ENCODE measurements around the gene HIC2. TPM values are rescaled to one million over a fixed set of nuclear protein-coding genes. Genes with fewer than 3 reads are reported as not detected.

HIC2 gene
- total RNA-seq, 4 donors from 2014 or later, result 3.7 to 7.3 (median 5.4) TPM

DNA sequence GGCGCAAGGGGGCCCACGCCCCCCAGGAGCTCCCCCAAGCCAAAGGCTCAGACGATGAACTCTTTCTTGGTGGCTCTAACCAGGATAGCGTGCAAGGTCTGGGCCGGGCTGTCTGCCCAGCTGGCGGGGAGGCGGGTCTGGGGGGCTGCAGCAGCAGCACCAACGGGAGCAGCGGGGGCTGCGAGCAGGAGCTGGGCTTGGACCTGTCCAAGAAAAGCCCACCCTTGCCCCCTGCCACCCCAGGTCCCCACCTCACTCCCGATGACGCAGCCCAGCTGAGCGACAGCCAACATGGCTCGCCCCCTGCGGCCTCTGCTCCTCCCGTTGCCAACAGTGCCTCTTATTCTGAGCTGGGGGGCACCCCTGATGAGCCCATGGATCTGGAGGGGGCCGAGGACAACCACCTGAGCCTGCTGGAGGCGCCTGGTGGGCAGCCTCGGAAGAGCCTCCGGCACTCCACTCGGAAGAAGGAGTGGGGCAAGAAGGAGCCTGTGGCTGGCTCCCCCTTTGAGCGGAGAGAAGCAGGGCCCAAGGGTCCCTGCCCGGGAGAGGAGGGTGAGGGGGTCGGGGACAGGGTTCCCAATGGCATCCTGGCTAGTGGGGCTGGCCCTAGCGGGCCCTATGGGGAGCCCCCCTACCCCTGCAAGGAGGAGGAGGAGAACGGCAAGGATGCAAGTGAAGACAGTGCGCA is 28.4 kb downstream of the HIC2 start:
- Histone ChIP-seq H3K36me3 (peaks cover 12 to 56% (median 36%) of the 10 kb centered on the region in 4 donors), H3K4me3 (no peak overlapping the region), H3K27me3 (no peaks in the 10 kb centered on the region), H3K27ac (replicated peaks in 1 of 4) (no peak overlapping the region), H3K9me3 (no peaks in the 10 kb centered on the region), H3K4me1 (peaks cover 2 to 14% (median 9%) of the 10 kb centered on the region in 4 donors)
- intact Hi-C loops (cut with DNase I), result no loop called here
- no peak for DNase-seq (ENCODE audit: extremely low spot score)
- TF ChIP-seq POLR2A (IDR thresholded peaks at IDR 0.05; ENCODE audit: low read depth) (no peak), EP300 (IDR thresholded peaks at IDR 0.05) (no peak), POLR2AphosphoS5 (IDR thresholded peaks at IDR 0.05) (no peak)
- TF ChIP-seq, protein P1, sequence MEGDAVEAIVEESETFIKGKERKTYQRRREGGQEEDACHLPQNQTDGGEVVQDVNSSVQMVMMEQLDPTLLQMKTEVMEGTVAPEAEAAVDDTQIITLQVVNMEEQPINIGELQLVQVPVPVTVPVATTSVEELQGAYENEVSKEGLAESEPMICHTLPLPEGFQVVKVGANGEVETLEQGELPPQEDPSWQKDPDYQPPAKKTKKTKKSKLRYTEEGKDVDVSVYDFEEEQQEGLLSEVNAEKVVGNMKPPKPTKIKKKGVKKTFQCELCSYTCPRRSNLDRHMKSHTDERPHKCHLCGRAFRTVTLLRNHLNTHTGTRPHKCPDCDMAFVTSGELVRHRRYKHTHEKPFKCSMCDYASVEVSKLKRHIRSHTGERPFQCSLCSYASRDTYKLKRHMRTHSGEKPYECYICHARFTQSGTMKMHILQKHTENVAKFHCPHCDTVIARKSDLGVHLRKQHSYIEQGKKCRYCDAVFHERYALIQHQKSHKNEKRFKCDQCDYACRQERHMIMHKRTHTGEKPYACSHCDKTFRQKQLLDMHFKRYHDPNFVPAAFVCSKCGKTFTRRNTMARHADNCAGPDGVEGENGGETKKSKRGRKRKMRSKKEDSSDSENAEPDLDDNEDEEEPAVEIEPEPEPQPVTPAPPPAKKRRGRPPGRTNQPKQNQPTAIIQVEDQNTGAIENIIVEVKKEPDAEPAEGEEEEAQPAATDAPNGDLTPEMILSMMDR (IDR thresholded peaks at IDR 0.05), result no peak
- 92% methylated on average over 10 of the region's 27 CpGs for WGBS

DNA sequence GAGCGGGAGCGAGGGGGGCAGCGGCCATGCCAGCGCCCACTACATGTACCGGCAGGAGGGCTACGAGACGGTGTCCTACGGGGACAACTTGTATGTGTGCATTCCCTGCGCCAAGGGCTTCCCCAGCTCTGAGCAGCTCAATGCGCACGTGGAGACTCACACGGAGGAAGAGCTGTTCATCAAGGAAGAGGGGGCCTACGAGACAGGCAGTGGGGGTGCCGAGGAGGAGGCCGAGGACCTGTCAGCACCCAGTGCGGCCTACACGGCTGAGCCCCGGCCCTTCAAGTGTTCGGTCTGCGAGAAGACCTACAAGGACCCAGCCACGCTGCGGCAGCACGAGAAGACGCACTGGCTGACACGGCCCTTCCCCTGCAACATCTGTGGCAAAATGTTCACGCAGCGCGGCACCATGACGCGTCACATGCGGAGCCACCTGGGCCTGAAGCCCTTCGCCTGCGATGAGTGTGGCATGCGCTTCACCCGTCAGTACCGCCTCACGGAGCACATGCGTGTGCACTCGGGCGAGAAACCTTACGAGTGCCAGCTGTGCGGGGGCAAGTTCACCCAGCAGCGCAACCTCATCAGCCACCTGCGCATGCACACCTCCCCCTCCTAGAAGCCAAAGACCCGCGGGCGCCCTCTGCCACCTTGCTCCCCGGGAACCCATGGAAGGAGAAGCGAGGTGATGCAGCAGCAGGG is 29.1 kb downstream of the HIC2 start:
- TF ChIP-seq POLR2A (IDR thresholded peaks at IDR 0.05; ENCODE audit: low read depth) (no peak), POLR2AphosphoS5 (IDR thresholded peaks at IDR 0.05) (no peak), EP300 (IDR thresholded peaks at IDR 0.05) (no peak)
- TF ChIP-seq, protein P1 (IDR thresholded peaks at IDR 0.05), result no peak
- DNase-seq (ENCODE audit: extremely low spot score), result no peak
- Histone ChIP-seq H3K27me3 (no peaks in the 10 kb centered on the region), H3K27ac (replicated peaks in 1 of 4) (no peak overlapping the region), H3K9me3 (no peaks in the 10 kb centered on the region), H3K4me1 (peaks cover 2 to 12% (median 9%) of the 10 kb centered on the region in 4 donors), H3K36me3 (peaks cover 12 to 56% (median 36%) of the 10 kb centered on the region in 4 donors), H3K4me3 (no peak overlapping the region)
- WGBS, result 94% methylated on average over 43 of the region's 49 CpGs
- intact Hi-C loops (cut with DNase I), result no loop called here

DNA sequence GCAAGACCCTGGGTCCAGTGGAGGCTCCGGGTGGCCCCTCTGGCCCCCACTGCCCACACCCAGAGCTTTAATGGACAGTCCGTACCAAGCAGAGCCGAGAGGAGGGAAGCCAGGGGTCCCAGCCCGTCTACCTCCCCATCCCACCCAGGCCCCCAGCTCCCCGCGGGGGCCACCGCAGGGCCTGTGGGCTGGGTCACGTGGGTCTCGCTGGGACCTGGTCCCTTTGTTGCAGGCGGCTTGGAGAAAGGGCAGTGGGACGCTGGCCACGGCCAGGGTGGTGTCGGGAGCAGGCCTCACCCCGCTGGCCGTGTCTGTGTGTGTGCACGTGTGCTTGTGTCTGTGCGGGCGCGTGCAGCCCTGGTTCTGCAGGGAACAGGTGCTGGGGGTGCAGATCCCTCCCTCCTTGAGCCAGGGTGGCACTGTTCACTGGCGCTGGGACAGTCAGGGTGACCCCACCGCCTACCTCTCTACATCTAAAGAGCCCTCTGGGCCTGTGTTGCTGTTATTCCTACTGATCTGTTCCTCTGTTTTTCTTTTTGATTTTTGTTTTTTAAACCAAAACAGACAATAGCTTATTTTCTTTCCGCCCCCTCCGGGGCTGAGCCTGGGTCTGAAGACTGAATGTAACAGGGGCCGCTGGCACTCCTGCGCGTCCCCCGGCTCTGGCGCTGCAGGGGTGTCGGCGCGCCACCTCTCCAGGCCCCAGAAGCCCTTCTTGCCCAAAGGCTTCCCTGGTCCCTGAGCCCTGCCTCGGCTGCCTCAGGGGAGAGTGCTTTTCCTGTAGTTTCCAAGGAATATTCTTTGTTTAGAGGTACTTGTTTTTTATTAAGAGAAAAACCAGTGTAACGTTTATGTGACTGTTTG is 29.9 kb downstream of the HIC2 start:
- Histone ChIP-seq H3K4me1 (peaks cover 2 to 11% (median 9%) of the 10 kb centered on the region in 4 donors), H3K9me3 (no peaks in the 10 kb centered on the region), H3K27me3 (no peaks in the 10 kb centered on the region), H3K36me3 (peaks cover 12 to 56% (median 36%) of the 10 kb centered on the region in 4 donors), H3K27ac (replicated peaks in 1 of 4) (no peak overlapping the region), H3K4me3 (no peak overlapping the region)
- 92% methylated on average over 18 of the region's 33 CpGs for WGBS
- intact Hi-C loops (cut with DNase I), result no loop called here
- DNase-seq (ENCODE audit: extremely low spot score), result no peak
- TF ChIP-seq POLR2AphosphoS5 (IDR thresholded peaks at IDR 0.05), result no peak
- TF ChIP-seq, protein P1 (IDR thresholded peaks at IDR 0.05), result no peak
- TF ChIP-seq EP300 (IDR thresholded peaks at IDR 0.05), result no peak
- no peak for TF ChIP-seq POLR2A (IDR thresholded peaks at IDR 0.05; ENCODE audit: low read depth)

DNA sequence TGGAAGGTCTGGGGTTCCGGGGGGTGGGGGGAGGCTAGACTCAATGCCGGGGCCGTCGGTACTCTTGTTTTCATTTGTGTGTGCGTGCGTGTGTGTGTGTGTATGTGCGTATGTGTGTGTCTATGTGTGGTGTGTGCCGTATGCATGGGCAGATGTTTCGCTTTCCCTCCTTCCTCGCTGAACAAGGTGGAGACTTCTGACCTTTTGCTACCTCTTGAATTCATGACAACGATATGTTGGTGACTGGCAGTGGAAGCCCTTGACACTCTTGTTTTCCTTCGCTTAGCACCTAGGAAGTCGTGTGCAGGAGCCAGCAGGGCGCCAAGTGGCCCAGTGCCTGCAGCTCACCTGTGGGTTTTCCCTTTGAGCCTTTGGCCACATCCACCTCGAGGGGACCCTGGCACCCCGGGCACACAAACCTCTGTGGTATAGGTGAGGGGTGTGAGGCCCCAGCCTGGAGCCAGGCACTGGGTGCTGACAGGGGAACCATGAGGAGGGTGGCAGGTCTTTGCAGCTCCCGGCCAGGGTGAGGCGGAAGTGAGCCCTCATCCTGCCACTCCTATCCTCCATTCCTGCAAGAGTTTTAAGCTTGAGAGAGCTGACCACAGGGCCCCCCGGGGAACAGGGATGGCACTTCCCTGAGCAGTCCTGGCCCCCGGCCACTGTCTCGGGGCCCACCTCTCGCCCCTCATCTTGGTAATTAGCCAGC is 30.7 kb downstream of the HIC2 start:
- peaks cover 12 to 56% (median 36%) of the 10 kb centered on the region in 4 donors for H3K36me3 ChIP-seq
- H3K27ac ChIP-seq (replicated peaks in 1 of 4), result no peak overlapping the region
- WGBS, result 90% methylated on average over 20 of the region's 22 CpGs
- peaks cover 2 to 9% (median 7%) of the 10 kb centered on the region in 4 donors for H3K4me1 ChIP-seq
- no peak overlapping the region for H3K4me3 ChIP-seq
- H3K9me3 ChIP-seq, result no peaks in the 10 kb centered on the region
- no peak for TF ChIP-seq EP300 (IDR thresholded peaks at IDR 0.05)
- TF ChIP-seq, protein P1 (IDR thresholded peaks at IDR 0.05), result no peak
- TF ChIP-seq POLR2A (IDR thresholded peaks at IDR 0.05; ENCODE audit: low read depth), result no peak
- no peak for TF ChIP-seq POLR2AphosphoS5 (IDR thresholded peaks at IDR 0.05)
- intact Hi-C loops (cut with DNase I), result no loop called here
- H3K27me3 ChIP-seq, result no peaks in the 10 kb centered on the region
- DNase-seq (ENCODE audit: extremely low spot score), result no peak

All from esophagus muscularis mucosa (tissue), 4 donors.